K562 (cell line): ENCODE measurements around the gene ATP1A3. TPM values are rescaled to one million over a fixed set of nuclear protein-coding genes. Genes with fewer than 3 reads are reported as not detected.
"Not testable (repeated sequence)": the region's sequence is repeated elsewhere in the genome, so short reads cannot be mapped to it uniquely, and the experiment has no call there.

Experiments used
- ATAC-seq: fragments of 200-7000 bp; cut with Tn5 transposase; 3 replicates; pipeline ENCODE4 v1.9.1; 2020; ENCODE audit warnings: moderate library complexity
- BruUV-seq: library from RNA; stranded (reverse); fragments of 400-500 nt; replicated peaks from 2 replicates; lab custom pipeline; 2021; lab: Mats Ljungman, UMichigan
- CTCF ChIA-PET: fragments of 300-600 bp; formaldehyde crosslinking; extraction: SDS; loops from one replicate; lab custom pipeline; 2021; ENCODE audit warnings: low intra/inter-chr PET ratio; lab: Yijun Ruan, JAX
- POLR2A ChIA-PET: fragments of 300-600, 350-650 bp; sonication (Branson Sonifier 250); formaldehyde crosslinking; extraction: SDS; loops from one replicate; lab custom pipeline; 2021; ENCODE audit warnings: antibody characterized with exemption, inconsistent platforms; lab: Yijun Ruan, JAX
- DNase-seq, 4 experiments: peaks; one replicate each; pipeline versions ENCODE4 v3.0.0 to v3.0.0-alpha.2; 2011 to 2018; ENCODE audit warnings: low spot score in 3 of 4, mixed read lengths in 3 of 4; ENCODE audit errors: extremely low read depth in 1 of 4
- FAIRE-seq: peaks from 2 replicates; lab custom pipeline; 2011; peaks lifted over from hg19 to GRCh38; lab: Jason Lieb, UNC
- H2AFZ ChIP-seq: 2 replicates; pipeline ENCODE4 v1.6.0; 2011; ENCODE audit warnings: low read depth, low read length, control low read depth, inconsistent platforms
- H3K27ac ChIP-seq: fragments of 200-600 bp; 3 replicates; pipeline ENCODE4 v1.8.0; 2011; ENCODE audit warnings: low read depth, mild to moderate bottlenecking, control low read depth, inconsistent platforms, low read length, moderate library complexity, mixed read lengths; ENCODE audit errors: extremely low read depth
- H3K27me3 ChIP-seq, 2 experiments: fragments of 300-600 bp in 1 of 2; 2 replicates in 1 of 2; 3 replicates in 1 of 2; pipeline versions ENCODE4 v1.6.0 to v1.8.0; 2011; ENCODE audit warnings: inconsistent platforms in 2 of 2, low read length in 2 of 2, mild to moderate bottlenecking in 1 of 2, mixed read lengths in 1 of 2, moderate library complexity in 1 of 2; ENCODE audit not compliant: control insufficient read depth in 2 of 2, insufficient read depth in 2 of 2
- H3K36me3 ChIP-seq: fragments of 300-600 bp; 3 replicates; pipeline ENCODE4 v1.8.0; 2011; ENCODE audit warnings: mild to moderate bottlenecking, low read length, inconsistent platforms; ENCODE audit not compliant: control insufficient read depth, insufficient read depth
- H3K4me1 ChIP-seq, 2 experiments: fragments of 200-600 bp in 1 of 2; replicated peaks in 1 of 2; 2 replicates in 1 of 2; 3 replicates in 1 of 2; pipeline versions ENCODE4 v1.5.1 to v1.8.0; 2011; ENCODE audit warnings: inconsistent platforms in 2 of 2, low read length in 2 of 2, mild to moderate bottlenecking in 1 of 2, mixed read lengths in 1 of 2, moderate library complexity in 1 of 2; ENCODE audit not compliant: control insufficient read depth in 2 of 2, insufficient read depth in 2 of 2
- H3K4me2 ChIP-seq: 2 replicates; pipeline ENCODE4 v1.6.1; 2011; ENCODE audit warnings: low read length, control low read depth, inconsistent platforms, mixed read lengths; ENCODE audit not compliant: insufficient read depth
- H3K4me3 ChIP-seq: fragments of 200-600 bp; sonication (generic), shearing (Covaris generic); 2 replicates; pipeline ENCODE4 v1.5.1; 2016; ENCODE audit warnings: control low read depth, inconsistent platforms
- H3K79me2 ChIP-seq: fragments of 200-600 bp; 3 replicates; pipeline ENCODE4 v1.8.0; 2011; ENCODE audit warnings: low read length, inconsistent platforms; ENCODE audit not compliant: control insufficient read depth, insufficient read depth
- H3K9ac ChIP-seq, 2 experiments: 2 replicates each; pipeline versions ENCODE4 v1.6.0 to v1.6.1; 2011; ENCODE audit warnings: low read depth in 2 of 2, low read length in 2 of 2, control low read depth in 1 of 2, inconsistent platforms in 1 of 2, mild to moderate bottlenecking in 1 of 2, mixed read lengths in 1 of 2; ENCODE audit not compliant: insufficient read depth in 1 of 2
- H3K9me1 ChIP-seq: one replicate; pipeline ENCODE4 v1.6.0; 2011; ENCODE audit warnings: inconsistent platforms, mild to moderate bottlenecking, low read length, moderate library complexity; ENCODE audit not compliant: control insufficient read depth, insufficient read depth
- H3K9me3 ChIP-seq: replicated peaks from 2 replicates; pipeline ENCODE4 v1.5.1; 2011; ENCODE audit warnings: low read depth, low read length, inconsistent platforms; ENCODE audit not compliant: control insufficient read depth, insufficient read depth
- H4K20me1 ChIP-seq: replicated peaks from 2 replicates; pipeline ENCODE4 v1.6.1; 2011; ENCODE audit warnings: low read length, inconsistent platforms, mixed read lengths; ENCODE audit not compliant: control insufficient read depth, insufficient read depth
- GABPB2 ChIP-seq: fragments of 250-450 bp; sonication (Bioruptor Pico); conservative IDR thresholded peaks from 2 replicates; pipeline ENCODE4 v1.5.1; 2021; ENCODE audit warnings: mild to moderate bottlenecking
- ILK ChIP-seq: fragments of 450-650 bp; IDR thresholded peaks from 2 replicates; pipeline ENCODE4 v1.6.1; 2016; ENCODE audit warnings: missing genetic modification characterization, low read depth, mild to moderate bottlenecking, missing compliant biosample characterization, moderate library complexity, borderline replicate concordance
- MBD2 ChIP-seq: sonication (generic); IDR thresholded peaks from 2 replicates; pipeline ENCODE4 v1.6.1; 2016; ENCODE audit warnings: low read depth, borderline replicate concordance
- NFIC ChIP-seq: fragments of 450-650 bp; IDR thresholded peaks from 2 replicates; pipeline ENCODE4 v1.6.1; 2017; ENCODE audit warnings: mild to moderate bottlenecking, inconsistent platforms
- RBM15 ChIP-seq: fragments of 200-400 bp; formaldehyde crosslinking; IDR thresholded peaks from 2 replicates; pipeline ENCODE4 v1.6.1; 2018; ENCODE audit warnings: mild to moderate bottlenecking, low read length, moderate library complexity; ENCODE audit not compliant: insufficient read depth
- RFX1 ChIP-seq: fragments of 450-650 bp; IDR thresholded peaks from 2 replicates; pipeline ENCODE4 v1.6.1; 2016; ENCODE audit warnings: mild to moderate bottlenecking, moderate library complexity
- ZNF263 ChIP-seq: sonication (generic); formaldehyde crosslinking; IDR thresholded peaks from 2 replicates; pipeline ENCODE4 v1.8.0; 2022; ENCODE audit warnings: mild to moderate bottlenecking, missing genetic modification reagents, borderline replicate concordance
- WGBS: fragments of 100-300 bp; shearing (Covaris generic); methylation state at CpG from one replicate; pipeline ENCODE4 v1.1.6; 2016; ENCODE audit warnings: low coverage, mixed read lengths; ENCODE audit not compliant: insufficient coverage; ENCODE audit errors: missing lambda C conversion rate; 5-methylcytosine and 5-hydroxymethylcytosine counted together
- in situ Hi-C: fragments of 300-500 bp; cut with MboI; formaldehyde crosslinking; loops from 4 replicates; pipeline ENCODE4 v1.15.0; 2018; ENCODE audit warnings: inconsistent platforms, mixed read lengths
- intact Hi-C: fragments of 100-400 bp; cut with micrococcal nuclease; formaldehyde crosslinking; loops from 2 replicates; pipeline ENCODE4 v1.14.2; 2022
- polyA plus RNA-seq, 8 experiments: library from polyadenylated mRNA; depleted of rRNA in 4 of 8; stranded (reverse) in 5 of 8; unstranded in 3 of 8; fragments of >200 nt; fragmentation: Nextera tagmentation in 2 of 8; fragmentation: Illumina TruSeq in 1 of 8; extraction: Ambion mirVana in 2 of 8; extraction: Trizol in 1 of 8; gene quantifications; 2 replicates each; pipeline versions ENCODE4 v1.2.1 to v1.2.3, GENCODE V29; 2011 to 2014; ENCODE audit warnings: inconsistent platforms in 1 of 8, missing spikeins in 1 of 8
- total RNA-seq, 7 experiments: library from RNA; depleted of rRNA in 6 of 7; stranded (reverse); fragments of >200 nt in 6 of 7; fragmentation: Illumina TruSeq in 2 of 7; extraction: Trizol in 2 of 7; gene quantifications; 2 replicates each; pipeline versions ENCODE4 v1.2.1 to v1.2.3, GENCODE V29; 2011 to 2021; ENCODE audit warnings: low replicate concordance in 1 of 7
- TF ChIP-seq, protein P1 (sequence below): sonication (generic); formaldehyde crosslinking; IDR thresholded peaks from 2 replicates; pipeline ENCODE4 v1.8.1; 2023; ENCODE audit warnings: mild to moderate bottlenecking, missing genetic modification reagents

Gene ATP1A3
- total and polyA plus RNA-seq, 9 of the 15 experiments (the other 6 are each of a cell fraction or from before 2014, with no cell fraction given) = 0.03 to 1.0 (median 0.17) TPM; not detected in 3

- in situ Hi-C loops, H3K9me3 ChIP-seq, H3K79me2 ChIP-seq, ATAC-seq, H3K4me3 ChIP-seq, H3K27ac ChIP-seq, POLR2A ChIA-PET, intact Hi-C loops, BruUV-seq, FAIRE-seq, H2AFZ ChIP-seq, H3K4me2 ChIP-seq, H4K20me1 ChIP-seq, H3K9me1 ChIP-seq, H3K9ac ChIP-seq, CTCF ChIA-PET, H3K36me3 ChIP-seq, DNase-seq: not testable (repeated sequence)
- peaks cover 19 to 63% of the 10 kb centered on the region in 2 experiments for H3K27me3 ChIP-seq
- peak; percentile 88 for TF ChIP-seq ZNF263 (CRISPR knock-in tag)
- peaks cover 0 to 27% of the 10 kb centered on the region in 2 experiments; a peak in 2 of 5 replicates for H3K4me1 ChIP-seq
- 22% methylated on average over 6 of the region's 11 CpGs for WGBS
Measured at GRCh38 chr19:41991925-41992569, 2.0 kb downstream of the ATP1A3 start.

GRCh38 chr19:41991025-41991424 is 3.0 kb downstream of the ATP1A3 start:
- Histone ChIP-seq H4K20me1 (peaks cover 4% of the 10 kb centered on the region), H3K9me1 (no peaks in the 10 kb centered on the region), H2AFZ (no peak overlapping the region), H3K79me2 (no peaks in the 10 kb centered on the region), H3K4me3 (no peak overlapping the region), H3K27ac (no peak overlapping the region), H3K9ac (no peak overlapping the region), H3K36me3 (no peaks in the 10 kb centered on the region), H3K27me3 (peaks cover 22 to 65% of the 10 kb centered on the region in 2 experiments), H3K9me3 (no peaks in the 10 kb centered on the region), H3K4me1 (peaks cover 0 to 24% of the 10 kb centered on the region in 2 experiments; a peak in 2 of 5 replicates), H3K4me2 (no peak overlapping the region)
- DNase-seq (no peak), FAIRE-seq (no peak), ATAC-seq (no peak; the same call in 1 of the 3 replicates)
- intact Hi-C loops = no loop called here
- in situ Hi-C loops = no loop called here
- ChIA-PET POLR2A (no interaction called here), CTCF (no interaction called here)
- WGBS = 0% methylated on average over 7 of the region's 15 CpGs
- BruUV-seq = no TSS peak
- TF ChIP-seq GABPB2 (no peak), ILK (tag) (no peak), NFIC (peak; percentile 66), MBD2 (no peak), RFX1 (no peak), RBM15 (no peak)
- TF ChIP-seq, protein P1, sequence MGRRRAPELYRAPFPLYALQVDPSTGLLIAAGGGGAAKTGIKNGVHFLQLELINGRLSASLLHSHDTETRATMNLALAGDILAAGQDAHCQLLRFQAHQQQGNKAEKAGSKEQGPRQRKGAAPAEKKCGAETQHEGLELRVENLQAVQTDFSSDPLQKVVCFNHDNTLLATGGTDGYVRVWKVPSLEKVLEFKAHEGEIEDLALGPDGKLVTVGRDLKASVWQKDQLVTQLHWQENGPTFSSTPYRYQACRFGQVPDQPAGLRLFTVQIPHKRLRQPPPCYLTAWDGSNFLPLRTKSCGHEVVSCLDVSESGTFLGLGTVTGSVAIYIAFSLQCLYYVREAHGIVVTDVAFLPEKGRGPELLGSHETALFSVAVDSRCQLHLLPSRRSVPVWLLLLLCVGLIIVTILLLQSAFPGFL (CRISPR knock-in tag) = no peak
